H1 (cell line): ENCODE measurements around the gene HGFAC.

Experiments used
- CHD1 ChIP-seq: IDR thresholded peaks from 2 replicates; pipeline ENCODE4 v1.6.1; 2012; ENCODE audit warnings: low read depth, low read length, improper control_type of control experiment
- CTCF ChIP-seq, 3 experiments: IDR thresholded peaks; 1 replicate in 2 of 3; 2 replicates in 1 of 3; pipeline versions ENCODE4 v1.5.1 to v1.6.1; 2011; ENCODE audit warnings: low read length in 3 of 3, mild to moderate bottlenecking in 3 of 3, inconsistent platforms in 2 of 3, low read depth in 1 of 3, moderate library complexity in 1 of 3; ENCODE audit not compliant: insufficient read depth in 1 of 3; ENCODE audit errors: control extremely low read depth in 1 of 3
- EP300 ChIP-seq, 2 experiments: IDR thresholded peaks; 1 replicate in 1 of 2; 2 replicates in 1 of 2; pipeline ENCODE4 v1.6.1; 2011 to 2012; ENCODE audit warnings: low read depth in 2 of 2, low read length in 2 of 2, mild to moderate bottlenecking in 2 of 2, borderline replicate concordance in 1 of 2, inconsistent platforms in 1 of 2, moderate library complexity in 1 of 2
- JUN ChIP-seq: IDR thresholded peaks from 2 replicates; pipeline ENCODE4 v1.6.1; 2011; ENCODE audit warnings: low read depth, mild to moderate bottlenecking, improper control_type of control experiment, low read length
- KDM4A ChIP-seq: IDR thresholded peaks from one replicate; pipeline ENCODE4 v1.7.1; 2012; ENCODE audit warnings: low read depth, mild to moderate bottlenecking, moderate library complexity, low read length, inconsistent platforms; ENCODE audit not compliant: severe bottlenecking
- POLR2AphosphoS5 ChIP-seq: IDR thresholded peaks from 2 replicates; pipeline ENCODE4 v1.6.1; 2011; ENCODE audit warnings: low read depth, low read length
- RAD21 ChIP-seq, 2 experiments: IDR thresholded peaks in 1 of 2; conservative IDR thresholded peaks in 1 of 2; 2 replicates each; pipeline ENCODE4 v1.6.1; 2011; ENCODE audit warnings: low read depth in 2 of 2, low read length in 2 of 2, improper control_type of control experiment in 1 of 2, inconsistent platforms in 1 of 2, mild to moderate bottlenecking in 1 of 2, moderate library complexity in 1 of 2
- RFX5 ChIP-seq: IDR thresholded peaks from 2 replicates; pipeline ENCODE4 v1.6.1; 2011; ENCODE audit warnings: low read depth, low read length, improper control_type of control experiment, borderline replicate concordance
- SAP30 ChIP-seq: fragments of 300-600 bp; sonication (generic); IDR thresholded peaks from 2 replicates; pipeline ENCODE4 v1.7.1; 2012; ENCODE audit warnings: low read length, moderate library complexity, mild to moderate bottlenecking, inconsistent platforms; ENCODE audit not compliant: insufficient read depth, insufficient replicate concordance
- SIN3A ChIP-seq, 2 experiments: IDR thresholded peaks in 1 of 2; conservative IDR thresholded peaks in 1 of 2; 2 replicates each; pipeline ENCODE4 v1.6.1; 2011 to 2012; ENCODE audit warnings: low read length in 2 of 2, improper control_type of control experiment in 1 of 2, low read depth in 1 of 2, mild to moderate bottlenecking in 1 of 2
- SP2 ChIP-seq: IDR thresholded peaks from 2 replicates; pipeline ENCODE4 v1.6.1; 2012; ENCODE audit warnings: mild to moderate bottlenecking, low read length, inconsistent platforms
- SRF ChIP-seq: IDR thresholded peaks from 2 replicates; pipeline ENCODE4 v1.6.1; 2011; ENCODE audit warnings: mild to moderate bottlenecking, low read depth, low read length, moderate library complexity
- TBP ChIP-seq: IDR thresholded peaks from 2 replicates; pipeline ENCODE4 v1.6.1; 2011; ENCODE audit warnings: low read depth, low read length, improper control_type of control experiment
- TCF12 ChIP-seq: IDR thresholded peaks from 2 replicates; pipeline ENCODE4 v1.6.1; 2011; ENCODE audit warnings: low read depth, mild to moderate bottlenecking, low read length

DNA sequence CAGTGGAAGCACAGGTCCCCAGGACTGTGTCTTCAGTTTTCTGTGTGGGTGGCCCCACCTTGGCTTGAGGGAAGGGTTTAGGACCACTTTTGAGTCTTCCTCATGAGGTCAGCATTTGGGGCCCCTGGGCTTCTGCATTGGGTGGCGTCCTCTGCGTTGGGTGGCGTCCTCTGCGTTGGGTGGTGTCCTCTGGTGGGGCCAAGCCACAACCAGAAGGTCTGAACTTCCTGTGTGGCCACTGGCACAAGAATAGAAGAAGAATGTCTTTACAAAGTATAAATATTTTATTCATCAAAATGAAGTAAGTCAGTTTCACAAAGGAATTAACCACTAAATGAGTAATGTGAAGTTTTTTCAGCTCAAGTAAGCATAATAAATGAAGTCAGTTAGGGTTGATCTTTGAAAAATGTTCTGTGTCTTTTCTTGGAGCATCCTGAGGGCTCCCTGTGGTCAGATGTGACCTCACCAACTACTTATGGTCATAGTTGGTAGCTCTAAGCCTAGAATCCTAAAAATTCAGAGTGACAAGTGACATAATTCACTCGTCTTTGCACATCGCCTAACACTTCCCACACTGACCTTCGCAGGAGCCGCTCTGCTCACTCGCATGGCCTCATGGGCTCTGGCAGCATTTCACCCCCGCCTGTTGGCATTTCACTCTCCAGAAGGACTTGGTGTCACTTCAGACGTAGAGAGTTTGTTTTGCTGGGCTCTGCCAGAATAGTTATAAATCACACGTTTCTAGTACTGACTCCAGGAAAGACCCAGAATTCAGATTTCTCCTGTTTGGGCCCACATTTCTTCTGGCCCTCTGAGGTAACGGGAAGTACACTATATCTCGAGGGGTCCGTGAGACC lies 39.0 kb upstream of the HGFAC start:
- TF ChIP-seq CTCF (IDR thresholded peaks at IDR 0.05; ENCODE audit: control extremely low read depth in 1 of 3, insufficient read depth in 1 of 3, low read depth in 1 of 3, low read length in 3 of 3): no peak
- no peak for TF ChIP-seq TCF12
- TF ChIP-seq SRF: no peak
- no peak for TF ChIP-seq KDM4A
- no peak for TF ChIP-seq POLR2AphosphoS5
- no peak for TF ChIP-seq SIN3A (conservative IDR thresholded peaks at IDR 0.05 in 1 of 2, IDR thresholded peaks at IDR 0.05 in 1 of 2; ENCODE audit: low read depth in 1 of 2, low read length in 2 of 2)
- TF ChIP-seq RAD21 (IDR thresholded peaks at IDR 0.05 in 1 of 2, conservative IDR thresholded peaks at IDR 0.05 in 1 of 2; ENCODE audit: low read depth in 2 of 2, low read length in 2 of 2): no peak
- no peak for TF ChIP-seq RFX5
- no peak for TF ChIP-seq JUN
- no peak for TF ChIP-seq CHD1
- no peak for TF ChIP-seq TBP
- TF ChIP-seq EP300 (IDR thresholded peaks at IDR 0.05; ENCODE audit: borderline replicate concordance in 1 of 2, low read depth in 2 of 2, low read length in 2 of 2): no peak
- no peak for TF ChIP-seq SP2
- TF ChIP-seq SAP30: no peak
